GM18498 (cell line): ENCODE results near the gene SCTR.
"Not testable (repeated sequence)": the region's sequence is repeated elsewhere in the genome, so short reads cannot be mapped to it uniquely, and the experiment has no call there.

Experiments used
- ATAC-seq: cut with Tn5 transposase; IDR thresholded peaks from one replicate; pipeline ENCODE4 v1.9.1; 2021; ENCODE audit warnings: mild to moderate bottlenecking, moderate library complexity; ENCODE audit not compliant: unreplicated experiment

SCTR gene

DNA sequence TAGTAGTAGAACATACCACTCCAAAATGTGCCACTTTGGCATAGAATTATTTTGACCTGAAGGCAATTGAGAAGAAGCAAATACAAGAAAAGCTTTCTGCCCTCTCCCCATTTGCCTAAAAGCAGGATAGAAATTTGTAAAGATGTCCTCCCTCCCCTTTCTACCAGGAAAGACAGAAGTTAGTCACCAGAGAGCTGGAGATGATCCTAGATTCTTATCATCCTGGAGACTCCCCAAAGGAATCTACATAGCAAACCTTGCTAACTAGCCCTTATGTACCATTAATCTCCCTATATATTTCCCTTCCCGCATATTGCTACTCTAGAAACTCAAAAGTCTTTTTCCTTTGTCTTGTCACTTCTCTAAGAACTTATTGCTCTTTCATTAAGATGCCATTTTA is 105.2 kb downstream of the SCTR start:
- no peak for ATAC-seq

DNA sequence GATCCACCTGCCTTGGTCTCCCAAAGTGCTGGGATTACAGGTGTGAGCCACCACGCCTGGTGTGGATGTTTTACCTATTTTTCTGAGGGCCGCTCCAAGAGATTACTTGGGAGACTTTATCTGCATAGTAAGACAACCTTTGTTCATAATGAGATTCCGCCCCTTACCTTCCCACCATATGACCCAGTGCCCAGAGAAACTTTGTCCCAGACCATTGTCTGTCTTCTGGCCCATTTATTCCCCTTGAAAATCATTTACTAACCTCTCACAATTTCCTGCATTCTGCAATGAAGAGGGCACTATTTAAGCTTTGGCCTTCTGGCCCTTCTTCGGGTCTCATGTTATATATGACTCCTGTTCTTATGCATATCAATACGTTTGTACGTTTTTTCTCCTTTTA is 106.4 kb downstream of the SCTR start:
- ATAC-seq = no peak

DNA sequence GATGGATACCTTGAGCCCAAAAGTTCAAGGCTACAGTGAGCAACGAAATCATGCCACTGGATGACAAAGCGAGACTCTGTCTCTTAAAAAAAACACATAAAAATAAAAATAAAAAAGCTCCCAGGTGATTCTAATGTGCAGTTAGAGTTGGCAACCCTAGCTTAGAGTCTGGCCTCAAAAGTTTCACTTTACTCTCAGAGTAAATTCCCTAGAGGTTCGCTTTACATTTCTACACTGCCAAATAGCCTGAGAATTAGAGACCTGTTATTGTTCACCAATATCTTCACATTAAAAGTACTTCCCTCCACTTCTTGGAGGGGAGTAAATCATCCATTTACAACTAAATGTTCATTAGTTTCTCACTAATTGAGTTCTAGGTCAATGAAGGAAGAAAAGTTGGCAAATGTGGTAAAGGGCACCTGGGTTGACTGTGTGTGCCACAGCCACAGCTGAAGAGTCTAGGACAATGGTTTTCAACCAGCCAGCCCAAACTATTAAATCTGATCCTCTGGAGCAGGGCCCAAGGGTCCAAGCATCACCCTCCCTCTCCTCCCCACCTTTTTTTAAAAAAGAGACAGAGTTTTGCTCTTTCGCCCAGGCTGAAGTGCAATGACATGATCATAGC is 107.9 kb downstream of the SCTR start:
- ATAC-seq = no peak

DNA sequence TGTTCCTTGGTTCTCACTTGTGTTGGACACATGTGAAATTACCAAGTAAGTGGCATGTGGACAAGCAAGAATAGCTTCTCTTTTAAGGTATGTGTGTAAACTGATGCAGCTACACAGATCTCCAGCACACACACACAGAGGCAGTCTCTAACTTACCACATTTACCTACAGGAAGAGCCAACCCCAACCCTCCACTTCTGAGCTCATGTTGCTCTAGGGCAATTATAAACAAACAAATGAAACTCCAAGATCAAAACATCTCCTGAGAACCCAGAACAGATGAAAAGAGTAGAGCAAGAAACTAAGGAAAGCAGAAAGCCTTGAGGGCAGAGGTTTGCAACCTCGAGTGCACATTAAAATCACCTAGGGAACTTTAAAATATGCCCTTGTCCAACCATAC is 108.7 kb downstream of the SCTR start:
- no peak for ATAC-seq

DNA sequence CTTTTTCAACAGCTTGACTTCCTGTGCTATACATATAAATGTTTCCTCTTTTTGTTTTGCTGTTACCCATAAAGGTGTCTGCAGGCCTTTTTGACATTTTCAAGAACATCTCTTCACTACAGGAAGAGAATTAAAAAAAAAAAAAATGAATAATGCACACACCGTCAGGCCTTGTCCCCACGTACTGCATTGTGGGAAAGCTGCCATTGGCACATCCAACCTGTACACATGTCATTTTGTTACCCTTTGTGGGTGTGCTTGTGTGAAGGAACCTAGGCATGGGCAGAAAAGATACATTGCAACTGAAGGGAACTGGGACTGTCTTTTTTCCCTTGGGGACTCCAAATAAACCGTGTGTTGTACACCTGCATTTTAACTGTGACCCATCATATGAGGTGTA is 109.4 kb downstream of the SCTR start:
- no peak for ATAC-seq

DNA sequence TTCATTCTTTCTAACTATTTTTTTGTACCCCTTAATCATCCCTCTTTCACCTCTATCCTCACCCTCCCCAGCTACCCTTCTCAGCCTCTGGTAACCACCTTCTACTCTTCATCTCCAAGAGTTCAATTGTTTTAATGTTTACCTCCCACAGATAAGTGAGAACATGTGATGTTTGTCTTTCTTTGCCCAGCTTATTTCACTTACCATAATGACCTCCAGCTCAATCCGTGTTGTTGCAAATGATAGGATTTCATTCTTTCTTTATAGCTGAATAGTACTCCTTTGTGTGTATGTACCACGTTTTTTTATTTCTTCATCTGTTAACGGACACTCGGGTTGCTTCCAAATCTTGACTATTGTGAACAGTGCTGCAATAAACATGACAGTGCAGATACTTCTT is 114.8 kb downstream of the SCTR start:
- no peak for ATAC-seq

DNA sequence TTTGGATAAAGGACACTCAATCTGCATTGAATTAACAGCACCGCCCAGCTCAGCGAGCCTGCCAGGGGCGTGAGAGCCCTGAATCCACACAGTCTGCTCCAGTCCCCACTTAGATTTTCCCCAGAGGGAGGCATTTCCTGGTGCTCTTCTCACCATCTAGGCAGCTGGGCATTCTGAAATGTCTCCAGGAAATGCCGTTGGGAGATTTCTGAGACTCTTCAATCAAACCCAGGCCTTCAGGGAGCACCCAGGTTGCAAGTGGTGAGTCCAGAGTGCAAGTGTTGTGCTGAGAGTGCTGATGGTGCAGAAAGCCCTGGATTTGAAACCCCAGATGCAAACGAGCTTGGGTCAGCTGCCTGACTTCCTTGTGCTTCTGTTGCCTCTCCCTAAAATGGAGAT is 116.1 kb downstream of the SCTR start:
- ATAC-seq = no peak

DNA sequence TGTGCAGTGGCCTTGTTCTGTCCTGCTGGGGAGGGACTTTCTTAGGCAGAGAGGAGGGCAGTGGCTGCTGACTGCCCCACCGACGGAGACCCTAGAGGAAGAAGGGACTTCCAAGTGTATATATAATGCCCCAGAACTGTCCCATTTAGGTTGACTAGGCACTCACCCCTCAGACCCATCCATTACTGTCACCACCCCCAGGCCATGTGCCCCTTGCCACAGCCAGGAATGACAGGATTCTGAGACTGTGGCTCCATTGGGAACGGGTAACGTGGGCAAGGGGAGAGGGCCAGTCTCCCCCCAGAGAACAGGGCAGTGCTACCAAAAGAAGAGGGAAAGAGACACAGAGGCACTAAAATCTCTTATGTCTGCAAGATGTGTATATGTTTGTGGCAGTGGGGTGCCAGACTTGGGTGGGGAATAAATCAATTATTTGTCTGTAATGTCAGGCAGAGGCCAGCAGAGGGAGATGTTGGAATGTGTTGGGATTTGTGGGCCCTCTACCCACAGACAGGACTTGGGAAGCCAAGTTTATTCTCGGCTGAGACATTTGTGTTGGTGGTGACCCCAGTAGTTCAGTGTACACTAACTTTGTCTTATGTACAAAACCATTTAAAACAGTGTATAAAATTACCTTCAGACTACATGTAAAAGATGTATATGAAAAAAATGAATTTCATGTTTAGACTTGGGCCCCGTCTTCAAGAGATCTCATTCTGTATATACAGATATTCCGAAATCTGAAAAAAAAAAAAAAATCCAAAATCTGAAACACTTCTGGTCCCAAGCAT is 116.7 kb downstream of the SCTR start:
- ATAC-seq = peak; percentile 65

DNA sequence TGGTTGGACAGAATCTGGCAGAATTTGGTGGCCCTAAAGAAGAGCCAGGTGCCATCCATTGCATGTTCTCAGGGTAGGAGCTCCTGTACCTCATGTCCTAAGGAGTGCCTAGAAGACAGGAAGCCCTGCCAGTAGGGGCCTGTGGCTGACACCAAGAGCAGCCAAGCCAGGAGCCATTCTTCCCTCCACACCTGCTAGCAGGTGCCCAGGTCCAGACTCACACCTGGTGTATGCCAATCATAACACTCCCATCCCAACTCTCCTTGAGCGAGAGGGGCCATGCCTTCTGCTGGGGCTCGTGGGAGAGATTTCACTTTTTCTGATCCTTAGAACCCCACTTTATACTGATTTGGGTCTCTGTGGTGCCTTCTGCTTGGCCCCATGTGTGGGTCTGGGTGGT is 119.1 kb downstream of the SCTR start:
- no peak for ATAC-seq

DNA sequence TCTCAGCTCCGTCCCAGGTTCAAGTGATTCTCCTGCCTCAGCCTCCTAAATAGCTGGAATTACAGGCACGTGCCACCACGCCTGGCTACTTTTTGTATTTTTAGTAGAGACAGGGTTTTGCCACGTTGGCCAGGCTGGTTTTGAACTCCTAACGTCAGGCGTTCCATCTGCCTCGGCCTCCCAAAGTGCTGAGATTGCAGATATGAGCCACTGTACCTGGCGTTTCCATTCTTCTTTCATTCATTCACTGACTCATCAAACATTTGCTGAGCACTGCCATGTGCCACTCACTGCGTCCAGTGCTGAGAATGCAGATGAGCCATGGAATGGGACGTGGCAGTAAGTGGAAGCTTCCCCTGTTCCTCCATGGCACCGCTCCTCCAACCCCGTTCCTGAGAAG is 120.7 kb downstream of the SCTR start:
- ATAC-seq = not testable (repeated sequence)

DNA sequence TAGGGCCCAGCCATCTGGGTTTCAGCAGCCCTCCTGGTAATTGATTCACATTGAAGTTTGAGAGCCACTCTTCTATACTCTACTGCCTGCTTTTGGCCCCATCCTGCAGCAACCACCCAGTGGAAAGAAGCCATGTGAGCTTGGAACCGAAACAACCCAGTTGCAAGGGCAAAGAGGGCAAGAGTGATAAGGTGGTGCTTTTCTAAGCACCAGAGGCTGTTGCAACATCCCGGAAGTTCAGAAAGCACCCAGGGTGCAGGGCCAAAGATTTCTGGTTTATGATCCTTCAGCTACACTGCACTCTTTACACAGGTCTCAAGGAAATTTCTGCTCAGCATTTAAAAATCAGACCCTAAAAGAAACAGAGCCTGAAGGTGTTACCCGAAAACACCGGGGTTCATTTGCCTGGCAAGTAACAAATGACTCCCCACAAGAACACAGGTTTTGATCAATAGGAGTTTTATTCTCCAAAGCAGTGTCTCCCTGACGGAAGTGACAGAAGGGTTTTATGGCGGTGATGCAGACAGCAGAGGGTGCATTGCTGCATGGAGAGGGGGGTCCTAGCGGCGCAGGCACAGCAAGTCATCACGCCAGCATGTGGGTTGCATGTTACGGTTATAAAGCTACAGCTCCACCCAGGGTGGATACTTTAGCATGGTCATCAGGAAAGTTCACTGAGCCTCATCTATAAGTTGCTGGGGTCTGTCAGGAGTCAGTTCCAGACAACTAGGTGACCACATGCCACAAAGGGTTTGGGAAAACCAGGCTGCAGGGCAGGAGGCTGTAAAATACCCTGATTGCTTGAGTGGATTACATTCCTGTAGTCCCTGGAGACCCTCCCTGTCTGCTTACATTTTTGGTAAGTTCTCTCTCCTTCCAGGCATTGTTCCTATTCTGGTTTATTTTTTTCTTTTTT is 121.4 kb downstream of the SCTR start:
- ATAC-seq = no peak

DNA sequence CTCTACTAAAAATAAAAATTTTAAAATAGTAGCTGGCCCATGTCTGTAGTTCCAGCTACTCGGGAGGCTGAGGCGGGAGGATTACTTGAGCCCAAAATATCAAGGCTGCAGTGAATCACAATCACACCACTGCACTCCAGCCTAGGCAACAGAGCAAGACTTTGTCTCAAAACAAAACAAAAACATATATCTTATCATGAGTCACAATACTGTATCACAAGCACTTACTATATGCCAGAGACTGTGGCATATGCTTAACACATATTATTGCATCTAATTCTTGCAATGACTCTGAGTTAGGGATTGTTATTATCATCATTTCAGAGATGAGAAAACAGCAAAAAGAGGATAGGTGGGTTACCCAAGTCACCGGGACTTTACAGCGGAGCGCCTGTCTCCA is 122.2 kb downstream of the SCTR start:
- ATAC-seq = no peak

DNA sequence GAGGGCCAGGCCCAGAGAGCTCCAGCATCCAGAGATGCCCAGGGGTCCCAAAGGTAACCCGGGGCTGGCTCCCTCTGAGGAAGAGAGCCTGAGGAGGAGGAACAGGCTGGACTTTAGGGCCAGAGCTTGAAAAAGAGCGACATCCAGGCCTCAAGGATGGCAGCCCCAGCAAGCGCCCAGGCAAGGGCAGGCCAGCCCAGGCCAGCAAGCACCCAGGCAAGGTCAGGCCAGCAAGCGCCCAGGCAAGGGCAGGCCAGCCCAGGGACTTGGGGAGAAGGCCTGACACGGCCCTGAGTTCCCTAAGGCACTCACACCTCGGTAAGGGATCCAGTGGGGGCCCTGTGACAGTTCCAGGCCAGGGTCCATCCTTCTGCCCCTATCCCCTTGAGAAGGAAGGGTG is 127.1 kb downstream of the SCTR start:
- ATAC-seq = no peak

DNA sequence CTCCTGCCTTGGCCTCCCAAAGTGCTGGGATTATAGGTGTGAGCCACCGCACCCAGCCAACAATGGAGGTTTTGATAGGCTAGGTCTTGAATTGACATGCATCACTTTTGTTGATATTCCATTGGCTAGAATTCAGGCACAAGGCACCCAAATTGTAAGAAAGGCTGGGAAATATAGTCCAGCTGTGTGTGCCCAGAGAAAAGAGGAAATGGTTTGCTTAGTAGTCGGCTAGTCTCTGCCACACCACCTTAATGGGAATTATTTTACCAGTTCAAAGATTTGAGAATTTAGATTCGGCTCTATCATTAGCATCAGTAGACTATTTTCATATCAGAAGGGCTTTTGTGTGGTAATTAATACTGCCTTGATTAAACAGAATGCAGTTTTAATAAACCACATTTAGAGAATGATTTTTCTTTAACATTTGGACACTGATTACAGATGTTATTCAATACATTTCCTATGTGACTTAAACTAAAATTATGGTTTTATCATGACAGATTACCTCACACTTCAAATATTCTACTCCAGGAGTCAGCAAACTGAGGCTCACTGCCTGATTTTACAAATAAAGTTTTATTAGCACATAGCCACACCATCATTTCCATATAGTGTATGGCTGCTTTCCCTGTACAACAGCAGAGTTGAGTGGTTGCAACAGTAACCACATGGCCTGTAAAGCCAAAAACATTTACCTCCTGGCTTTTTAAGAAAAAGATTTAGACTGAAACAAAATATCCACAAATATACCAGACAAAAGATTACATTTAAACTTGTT is 130.1 kb downstream of the SCTR start:
- ATAC-seq = no peak
